Pancreas (tissue), 10 donors: Measurements from ENCODE around the gene FAIM2. TPM values are rescaled to one million over a fixed set of nuclear protein-coding genes. Genes with fewer than 3 reads are reported as not detected.

Source experiments
- ATAC-seq, 4 donors: fragments of 200-7000 bp; cut with Tn5 transposase; one replicate each; pipeline versions ENCODE4 v1.8.0 to v1.9.1; 2020; ENCODE audit warnings: mild to moderate bottlenecking in 4 of 4, moderate library complexity in 4 of 4
- DNase-seq, 6 donors: peaks; one replicate each; pipeline ENCODE4 v3.0.0-alpha.2; 2020
- FAIRE-seq: peaks from 2 replicates; lab custom pipeline; 2012; peaks lifted over from hg19 to GRCh38; lab: Jason Lieb, UNC
- H3K27ac ChIP-seq, 4 donors: fragments of 200-600 bp; sonication (generic); 1 replicate in 3 of 4; 2 replicates in 1 of 4; pipeline versions ENCODE4 v1.5.0 to v1.8.0; 2020
- H3K27me3 ChIP-seq, 4 donors: fragments of 200-600 bp; one replicate each; pipeline ENCODE4 v1.8.0; 2021
- H3K36me3 ChIP-seq, 3 donors: fragments of 200-600 bp; sonication (generic) in 1 of 3; one replicate each; pipeline versions ENCODE4 v1.5.0 to v1.8.0; 2020 to 2021
- H3K4me1 ChIP-seq, 3 donors: fragments of 200-600 bp; one replicate each; pipeline ENCODE4 v1.8.0; 2021
- H3K4me3 ChIP-seq, 4 donors: fragments of 200-600 bp; sonication (generic) in 2 of 4; one replicate each; pipeline versions ENCODE4 v1.5.0 to v1.8.0; 2020 to 2021
- H3K9me3 ChIP-seq, 4 donors: fragments of 200-600 bp; one replicate each; pipeline ENCODE4 v1.8.0; 2021
- CTCF ChIP-seq, 4 donors: fragments of 200-600 bp; sonication (generic) in 3 of 4; IDR thresholded peaks; one replicate each; pipeline versions ENCODE4 v1.5.0 to v1.8.0; 2021; ENCODE audit warnings: antibody characterized with exemption in 4 of 4
- WGBS, 2 donors: extraction: QIAGEN DNeasy Blood & Tissue Kit; methylation state at CpG; one replicate each; pipeline ENCODE4 v1.1.7; 2013; 5-methylcytosine and 5-hydroxymethylcytosine counted together
- intact Hi-C, 3 donors: fragments of 100-400 bp; cut with DNase I; formaldehyde crosslinking; loops; one replicate each; pipeline versions ENCODE4 v1.11.1 to v1.14.2; 2022
- polyA plus RNA-seq, 2 donors: library from polyadenylated mRNA; stranded (reverse); fragments of 200-250 nt; gene quantifications; one replicate each; pipeline ENCODE4 v1.2.3, GENCODE V29; 2013
- total RNA-seq, 6 donors: library from RNA; stranded (reverse); fragmentation: NEBNext Ultra II Directional in 4 of 6; extraction: Animal tissue kit (Norgen Biotek cat#: 25700) in 4 of 6; gene quantifications; one replicate each; pipeline versions ENCODE4 v1.2.1 to v1.2.4, GENCODE V29; 2021 to 2023
- donor health status: healthy with polysubstance abuse.
- donor health status: DM: no; HTN: no; CAD: no; lungs with moderate emphysema.
- donor health status: DM: no; HTN: no; CAD: no.
- donor health status: control.
- donor health status: control.
- donor health status: Bipolar disorder and iron deficiency.
- donor health status: DM: yes; HTN: yes; CAD: no.
- donor health status: DM: no; HTN: no; CAD: no.
- donor health status: DM: no; HTN: no; CAD: no.
- donor health status: DM: yes; HTN: yes; CAD: no.

Gene FAIM2
- total and polyA plus RNA-seq, 8 donors: 0.14 to 2.1 (median 0.56) TPM

GRCh38 chr12:49878021-49878420, 25.7 kb downstream of the FAIM2 start:
- Histone ChIP-seq H3K9me3 (no peaks in the 10 kb centered on the region), H3K27me3 (no peaks in the 10 kb centered on the region), H3K27ac (no peak overlapping the region), H3K4me1 (no peaks in the 10 kb centered on the region), H3K36me3 (no peaks in the 10 kb centered on the region), H3K4me3 (no peak overlapping the region)
- 77 to 79% methylated on average over 2 of the region's 2 CpGs for WGBS, 2 donors
- no peak for FAIRE-seq
- no peak for TF ChIP-seq CTCF (IDR thresholded peaks at IDR 0.05)
- ATAC-seq: no peak
- intact Hi-C loops: no loop called here
- no peak for DNase-seq

GRCh38 chr12:49877066-49877465, 26.6 kb downstream of the FAIM2 start:
- no peak for TF ChIP-seq CTCF (IDR thresholded peaks at IDR 0.05)
- ATAC-seq (no peak), DNase-seq (peak in 2 of 6 donors; percentile 23 to 31), FAIRE-seq (no peak)
- H3K4me1 ChIP-seq: no peaks in the 10 kb centered on the region
- no peaks in the 10 kb centered on the region for H3K36me3 ChIP-seq
- intact Hi-C loops: no loop called here
- no peak overlapping the region for H3K4me3 ChIP-seq
- no peaks in the 10 kb centered on the region for H3K27me3 ChIP-seq
- WGBS, 2 donors: 71 to 73% methylated on average over 5 of the region's 5 CpGs
- no peak overlapping the region for H3K27ac ChIP-seq
- H3K9me3 ChIP-seq: no peaks in the 10 kb centered on the region

- DNase-seq (no peak), ATAC-seq (no peak), FAIRE-seq (no peak)
- H3K36me3 ChIP-seq: no peaks in the 10 kb centered on the region
- no peak overlapping the region for H3K4me3 ChIP-seq
- intact Hi-C loops: no loop called here
- no peak overlapping the region for H3K27ac ChIP-seq
- H3K27me3 ChIP-seq: no peaks in the 10 kb centered on the region
- H3K9me3 ChIP-seq: no peaks in the 10 kb centered on the region
- H3K4me1 ChIP-seq: no peaks in the 10 kb centered on the region
- no peak for TF ChIP-seq CTCF (IDR thresholded peaks at IDR 0.05)
- 87 to 90% methylated on average over 3 of the region's 3 CpGs for WGBS, 2 donors
These were observed 27.6 kb downstream of the FAIM2 start for GRCh38 chr12:49876070-49876469.

GRCh38 chr12:49875115-49875720, 28.5 kb downstream of the FAIM2 start:
- TF ChIP-seq CTCF (IDR thresholded peaks at IDR 0.05): no peak
- no peaks in the 10 kb centered on the region for H3K9me3 ChIP-seq
- FAIRE-seq (no peak), DNase-seq (peak in 2 of 6 donors; percentile 25 to 27), ATAC-seq (no peak)
- H3K27ac ChIP-seq: no peak overlapping the region
- intact Hi-C loops: no loop called here
- no peak overlapping the region for H3K4me3 ChIP-seq
- no peaks in the 10 kb centered on the region for H3K27me3 ChIP-seq
- 83 to 88% methylated on average over 9 of the region's 9 CpGs for WGBS, 2 donors
- no peaks in the 10 kb centered on the region for H3K4me1 ChIP-seq
- H3K36me3 ChIP-seq: no peaks in the 10 kb centered on the region

- WGBS, 2 donors: 62 to 68% methylated on average over 12 of the region's 12 CpGs
- FAIRE-seq (no peak), ATAC-seq (no peak), DNase-seq (peak in 1 of 6 donors; percentile 19)
- no peaks in the 10 kb centered on the region for H3K4me1 ChIP-seq
- H3K9me3 ChIP-seq: no peaks in the 10 kb centered on the region
- intact Hi-C loops: no loop called here
- H3K4me3 ChIP-seq: no peak overlapping the region
- no peaks in the 10 kb centered on the region for H3K36me3 ChIP-seq
- H3K27ac ChIP-seq: no peak overlapping the region
- no peaks in the 10 kb centered on the region for H3K27me3 ChIP-seq
- no peak for TF ChIP-seq CTCF (IDR thresholded peaks at IDR 0.05)
These were observed 29.4 kb downstream of the FAIM2 start for GRCh38 chr12:49874142-49874897.
